ENCODE results near the gene KCTD10.

The KCTD10 gene

DNA sequence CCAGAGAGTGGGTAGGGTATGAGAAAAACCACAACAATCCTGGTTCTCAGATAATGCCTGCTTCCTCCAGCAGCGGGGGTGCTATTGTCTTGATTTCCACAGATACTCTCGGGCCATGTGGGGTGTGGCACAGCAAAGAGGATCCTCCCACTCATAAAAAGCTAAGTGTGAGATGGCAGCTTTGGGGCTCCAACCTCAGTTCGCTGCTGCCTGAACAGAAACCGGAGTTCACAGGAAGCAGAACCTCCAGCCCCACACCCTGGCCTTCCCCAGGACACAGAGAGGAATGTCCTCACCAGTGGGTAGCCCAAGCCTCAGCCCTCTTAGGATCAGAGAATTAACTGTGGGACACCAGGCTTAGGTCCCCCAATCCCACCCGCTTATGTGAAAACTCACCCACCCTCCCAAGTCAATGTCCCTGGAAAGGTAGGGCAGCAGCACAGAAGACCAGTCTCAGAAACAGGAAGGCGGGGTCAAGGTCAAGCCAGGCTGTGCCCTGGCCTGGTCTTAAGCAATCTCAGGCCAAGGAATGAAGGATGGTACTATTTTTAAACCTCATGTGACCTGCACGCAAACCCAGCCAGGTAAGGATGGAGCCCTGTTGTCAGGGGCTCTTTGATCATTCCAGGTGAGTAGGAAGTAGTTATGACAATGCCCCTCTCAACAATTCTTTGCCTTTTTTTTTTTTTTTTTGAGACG is 9.0 kb downstream of the KCTD10 start:
- no peaks in the 10 kb centered on the region for H3K36me3 Mint-ChIP-seq
- H3K4me1 Mint-ChIP-seq (ENCODE audit: low read depth) = peaks cover 44% of the 10 kb centered on the region
- H3K27ac Mint-ChIP-seq = no peak overlapping the region
- H3K4me3 Mint-ChIP-seq = no peak overlapping the region
- no peaks in the 10 kb centered on the region for H3K9me3 Mint-ChIP-seq (ENCODE audit: low read depth)
- H3K27me3 Mint-ChIP-seq = no peaks in the 10 kb centered on the region

DNA sequence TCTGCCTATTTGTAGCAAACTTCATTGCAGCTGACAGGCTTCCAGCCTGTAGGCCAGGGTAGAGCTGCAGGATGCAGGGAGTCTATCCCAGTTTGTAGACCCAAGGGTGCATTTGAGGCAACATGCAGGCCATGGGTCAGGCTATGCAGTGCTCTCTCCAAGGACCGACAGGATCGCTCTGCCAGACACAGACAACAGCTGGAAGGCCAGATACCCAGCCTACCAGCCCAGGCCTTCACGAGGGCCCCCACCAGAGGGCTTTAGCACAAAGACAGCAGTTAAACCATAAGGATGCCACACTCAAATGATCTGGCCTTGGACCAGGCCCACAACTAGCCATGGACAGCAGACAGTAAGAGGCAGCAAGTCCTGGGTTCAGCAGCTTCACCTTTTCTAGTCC is 10.3 kb downstream of the KCTD10 start:
- Mint-ChIP-seq H3K9me3 (ENCODE audit: low read depth) (no peaks in the 10 kb centered on the region), H3K27me3 (no peaks in the 10 kb centered on the region), H3K4me1 (ENCODE audit: low read depth) (peaks cover 52% of the 10 kb centered on the region), H3K36me3 (no peaks in the 10 kb centered on the region), H3K27ac (no peak overlapping the region), H3K4me3 (no peak overlapping the region)

DNA sequence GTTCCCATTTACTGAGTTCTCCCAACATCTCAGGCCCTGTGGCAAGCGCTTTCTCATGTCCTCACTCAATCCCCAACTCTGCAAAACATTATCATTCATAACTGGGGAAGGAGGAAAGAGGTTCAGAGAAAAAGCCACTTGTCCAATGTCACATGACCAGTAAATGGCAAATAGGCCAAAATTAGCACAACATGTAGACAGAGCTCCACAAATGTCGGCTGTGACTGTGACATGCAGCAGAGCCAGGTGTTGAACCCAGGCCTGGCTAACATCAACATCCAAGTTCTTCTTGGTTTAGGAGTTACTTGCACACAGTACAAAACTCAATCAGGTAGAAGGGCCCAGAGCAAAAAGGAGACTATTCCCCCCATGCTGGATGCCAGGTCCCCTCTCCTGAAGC is 10.8 kb downstream of the KCTD10 start:
- Mint-ChIP-seq H3K4me3 (no peak overlapping the region), H3K9me3 (ENCODE audit: low read depth) (no peaks in the 10 kb centered on the region), H3K4me1 (ENCODE audit: low read depth) (peaks cover 54% of the 10 kb centered on the region), H3K27ac (no peak overlapping the region), H3K27me3 (no peaks in the 10 kb centered on the region), H3K36me3 (no peaks in the 10 kb centered on the region)

DNA sequence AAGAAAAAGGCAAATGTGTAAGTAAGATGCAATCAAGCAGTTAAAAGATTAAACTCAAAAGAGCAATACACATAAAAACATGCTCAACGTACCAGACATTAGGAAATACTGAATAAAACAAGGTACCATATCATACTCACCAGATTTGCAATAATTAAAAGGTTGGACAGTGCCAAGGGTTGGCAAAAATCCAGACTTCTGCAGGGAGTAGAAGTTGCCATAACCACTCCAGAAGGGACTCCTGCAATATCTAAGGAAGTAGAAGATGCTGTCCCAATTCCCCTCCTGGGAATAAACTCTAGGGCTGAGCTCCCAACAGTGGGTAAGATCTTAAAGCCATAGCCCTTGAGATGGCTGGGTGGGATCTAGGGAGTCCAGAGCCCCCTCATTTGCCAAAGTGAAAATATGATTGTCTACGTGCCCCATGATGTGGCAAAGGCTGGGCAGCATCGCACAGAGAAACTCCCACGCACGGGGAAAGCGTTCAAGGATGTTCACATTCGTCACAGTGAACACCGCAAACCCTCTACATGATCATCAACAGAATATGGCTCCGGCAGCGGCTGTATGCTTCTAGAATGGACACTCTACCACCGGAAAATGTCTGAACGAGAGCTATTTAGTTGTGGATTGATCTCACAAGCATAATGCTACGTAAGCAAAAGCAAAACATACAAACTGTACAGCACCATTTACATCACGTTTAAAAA is 12.3 kb downstream of the KCTD10 start:
- Mint-ChIP-seq H3K36me3 (no peaks in the 10 kb centered on the region), H3K27me3 (no peaks in the 10 kb centered on the region), H3K9me3 (ENCODE audit: low read depth) (no peaks in the 10 kb centered on the region), H3K27ac (peak overlapping the region; percentile 56), H3K4me1 (ENCODE audit: low read depth) (peaks cover 43% of the 10 kb centered on the region), H3K4me3 (no peak overlapping the region)

DNA sequence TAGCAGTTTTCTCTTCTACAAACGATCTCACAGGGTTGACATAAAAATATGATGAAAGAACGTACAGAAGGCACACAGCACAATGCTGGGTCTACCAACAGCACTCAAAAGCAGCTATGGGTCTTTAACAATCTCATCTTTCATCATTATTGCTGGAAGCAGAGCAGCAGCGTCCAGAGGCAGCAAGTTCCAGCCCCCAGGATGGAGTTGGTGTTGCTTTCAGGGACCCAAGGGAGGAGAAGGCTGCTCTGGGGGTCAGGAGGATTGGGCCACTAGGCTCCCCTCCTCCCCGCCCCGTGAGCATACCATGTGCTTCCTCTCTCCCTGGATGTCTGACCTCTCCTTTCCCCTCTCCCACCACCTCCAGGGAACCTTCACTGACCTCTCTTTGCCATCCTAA is 13.3 kb downstream of the KCTD10 start:
- Mint-ChIP-seq H3K27ac (no peak overlapping the region), H3K4me1 (ENCODE audit: low read depth) (peaks cover 46% of the 10 kb centered on the region), H3K4me3 (peak overlapping the region; percentile 0), H3K27me3 (no peaks in the 10 kb centered on the region), H3K36me3 (no peaks in the 10 kb centered on the region), H3K9me3 (ENCODE audit: low read depth) (no peaks in the 10 kb centered on the region)

DNA sequence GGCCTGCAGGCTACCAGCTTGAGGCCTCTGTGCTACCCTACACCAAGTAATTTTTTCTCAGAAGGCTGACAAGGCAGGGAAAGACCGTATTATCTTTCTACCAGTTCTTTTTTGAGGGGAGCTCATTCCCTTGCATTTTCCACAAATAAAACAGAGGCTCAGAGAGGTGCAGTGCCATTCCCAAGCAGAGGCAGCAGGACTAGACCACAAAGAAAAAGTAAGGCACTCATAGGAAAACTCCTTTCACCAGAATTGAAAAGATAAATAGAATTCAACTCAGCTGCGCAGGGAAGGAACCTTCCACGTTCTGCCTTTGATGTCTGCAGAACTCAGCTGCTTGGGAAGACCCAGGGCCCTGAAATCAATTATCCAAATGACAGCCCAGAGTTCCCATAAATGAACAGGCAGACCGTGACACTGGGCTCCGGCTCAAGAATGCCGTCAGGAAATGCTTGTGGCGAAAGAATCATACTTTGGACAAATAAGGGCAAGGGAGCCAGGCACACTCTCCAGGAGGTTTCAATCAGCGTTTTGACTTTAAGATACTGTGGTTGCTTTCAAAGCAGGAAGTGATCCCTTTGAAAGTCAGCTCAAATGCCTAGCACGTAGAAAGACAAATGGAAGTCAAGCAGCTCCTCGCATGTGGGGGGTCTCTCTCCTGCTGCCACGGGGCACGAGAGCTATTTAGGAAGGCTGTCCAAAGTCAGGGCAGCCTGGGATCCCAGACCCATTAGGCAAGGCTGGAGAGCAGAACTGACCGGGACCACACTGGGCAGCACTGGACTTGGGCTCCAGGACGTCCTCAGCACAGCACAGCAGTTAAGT is 14.0 kb downstream of the KCTD10 start:
- H3K27me3 Mint-ChIP-seq = no peaks in the 10 kb centered on the region
- no peaks in the 10 kb centered on the region for H3K36me3 Mint-ChIP-seq
- no peaks in the 10 kb centered on the region for H3K9me3 Mint-ChIP-seq (ENCODE audit: low read depth)
- peak overlapping the region; percentile 38 for H3K27ac Mint-ChIP-seq
- peak overlapping the region; percentile 46 for H3K4me3 Mint-ChIP-seq
- H3K4me1 Mint-ChIP-seq (ENCODE audit: low read depth) = peaks cover 46% of the 10 kb centered on the region

DNA sequence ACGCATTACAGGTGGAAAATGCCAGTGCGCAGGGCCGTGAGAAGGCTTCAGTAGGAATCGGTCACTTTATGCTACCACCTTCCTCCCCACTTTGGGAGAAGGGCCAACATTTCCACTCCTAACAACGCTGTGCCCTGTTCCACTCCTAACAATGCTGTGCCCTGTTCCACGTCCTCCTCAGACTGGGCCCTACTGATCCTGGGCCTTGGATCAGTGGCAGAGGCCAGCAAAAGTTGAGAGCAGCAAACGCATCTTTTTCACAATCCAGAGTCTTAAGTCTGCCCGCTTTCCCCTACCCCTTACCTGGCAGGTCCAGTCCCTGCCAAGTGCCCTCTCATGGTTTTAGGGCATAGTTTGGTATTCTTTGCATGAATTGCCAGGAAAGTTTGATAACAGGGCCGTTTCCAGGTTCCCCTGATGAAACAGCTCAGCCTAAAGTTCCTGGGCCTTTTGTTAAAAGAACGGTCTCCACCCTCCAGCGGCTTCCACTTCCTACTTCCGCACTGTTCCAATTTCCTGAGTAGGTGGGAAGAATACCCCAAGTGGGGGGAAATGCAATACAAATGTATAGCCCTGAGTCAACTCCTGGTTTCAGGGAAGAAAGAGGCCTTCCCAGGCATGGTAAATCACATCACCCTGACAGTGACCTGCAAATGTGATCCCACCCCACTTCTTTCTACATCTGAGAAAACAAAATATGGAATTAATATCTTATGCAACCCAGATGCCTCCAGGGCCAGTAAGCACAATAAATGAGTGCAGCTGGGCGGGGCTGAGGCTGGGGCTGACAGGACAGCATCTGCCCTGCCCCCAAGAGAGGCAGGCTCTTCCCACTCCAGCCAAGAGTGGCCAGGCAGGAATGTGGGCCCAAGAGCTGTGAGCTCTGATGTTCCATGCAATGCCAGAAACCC is 15.0 kb downstream of the KCTD10 start:
- Mint-ChIP-seq H3K27ac (no peak overlapping the region), H3K36me3 (peaks cover 5% of the 10 kb centered on the region), H3K27me3 (no peaks in the 10 kb centered on the region), H3K9me3 (ENCODE audit: low read depth) (no peaks in the 10 kb centered on the region), H3K4me3 (no peak overlapping the region), H3K4me1 (ENCODE audit: low read depth) (peaks cover 45% of the 10 kb centered on the region)

DNA sequence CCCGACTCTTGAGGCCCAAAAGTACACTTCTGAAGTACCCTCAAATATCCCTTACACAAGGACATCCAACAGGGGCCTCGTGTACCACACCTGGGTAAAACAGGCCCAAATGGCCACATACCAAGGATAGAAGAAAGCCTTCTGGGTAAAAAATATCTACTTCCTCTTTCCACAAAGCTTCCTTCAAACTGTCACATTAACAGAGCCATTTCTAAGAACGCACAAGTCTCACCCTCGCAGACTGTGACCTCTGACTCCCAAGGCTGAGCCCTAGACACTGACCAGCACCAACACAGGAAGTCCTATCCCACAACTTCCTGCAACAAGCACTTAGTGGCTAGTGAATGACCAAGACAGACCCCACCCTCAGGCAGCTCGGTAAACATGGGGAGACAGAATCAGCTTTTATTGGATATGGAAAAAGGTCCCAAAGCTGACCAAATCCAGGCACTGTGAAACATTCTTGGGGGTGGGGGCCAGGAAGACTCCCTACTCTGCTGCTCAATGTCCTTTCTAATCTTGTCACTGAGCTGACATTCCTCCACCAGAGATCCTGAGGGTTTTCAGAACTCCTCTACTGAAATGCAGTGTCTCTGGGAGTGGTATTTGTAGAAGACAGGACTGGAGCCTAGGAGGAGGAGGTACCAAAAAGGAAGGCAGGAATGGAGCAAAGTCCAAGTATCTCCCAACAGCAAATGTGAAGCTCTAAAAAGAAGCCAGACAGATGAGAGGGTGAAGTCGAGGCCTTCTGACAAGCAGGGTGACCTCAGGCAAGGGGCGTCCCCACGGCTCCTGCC is 15.9 kb downstream of the KCTD10 start:
- Mint-ChIP-seq H3K9me3 (ENCODE audit: low read depth) (no peaks in the 10 kb centered on the region), H3K4me1 (ENCODE audit: low read depth) (peaks cover 45% of the 10 kb centered on the region), H3K27me3 (no peaks in the 10 kb centered on the region), H3K27ac (no peak overlapping the region), H3K36me3 (peaks cover 8% of the 10 kb centered on the region), H3K4me3 (no peak overlapping the region)

DNA sequence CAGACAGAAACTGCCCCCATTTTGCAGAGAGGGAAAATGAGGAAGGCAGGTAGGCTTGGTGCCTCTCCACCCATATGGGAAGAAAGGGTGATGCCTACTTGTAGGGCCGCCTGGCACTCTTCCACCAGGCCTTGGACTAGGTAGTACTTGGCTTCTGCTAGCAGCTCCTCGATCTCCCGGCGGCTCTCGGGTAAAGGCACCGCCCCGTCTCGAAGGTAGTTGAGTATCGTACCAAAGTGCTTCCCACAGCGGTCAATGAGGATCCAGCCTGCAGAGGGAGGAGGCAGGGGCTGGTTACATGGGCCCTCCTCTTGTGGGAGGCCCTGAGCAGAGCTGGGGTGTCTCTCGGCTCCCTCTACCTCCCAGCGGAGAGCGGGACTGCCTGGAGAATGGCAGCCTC is 16.6 kb downstream of the KCTD10 start:
- Mint-ChIP-seq H3K4me3 (no peak overlapping the region), H3K4me1 (ENCODE audit: low read depth) (peaks cover 41% of the 10 kb centered on the region), H3K9me3 (ENCODE audit: low read depth) (no peaks in the 10 kb centered on the region), H3K27ac (no peak overlapping the region), H3K27me3 (no peaks in the 10 kb centered on the region), H3K36me3 (peaks cover 8% of the 10 kb centered on the region)

DNA sequence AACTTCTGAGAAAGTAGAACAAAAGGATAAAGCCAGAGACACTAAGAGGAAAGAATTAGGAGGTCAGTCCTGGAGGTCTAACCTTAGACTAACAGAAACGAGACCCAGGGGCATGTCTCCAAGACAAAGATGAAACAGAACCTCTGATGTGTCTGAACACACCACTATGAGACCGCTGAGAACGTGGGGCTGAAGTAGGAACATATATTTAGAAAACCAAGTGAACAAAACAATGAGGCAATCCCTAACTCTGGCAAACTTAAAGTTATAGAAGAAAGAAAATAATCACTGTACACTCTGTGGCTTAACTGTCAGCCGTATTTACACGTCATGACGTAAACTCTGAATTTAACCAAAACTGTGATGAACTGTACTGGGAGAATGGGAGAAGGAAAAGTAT is 17.9 kb downstream of the KCTD10 start:
- Mint-ChIP-seq H3K36me3 (peaks cover 8% of the 10 kb centered on the region), H3K27ac (no peak overlapping the region), H3K4me1 (ENCODE audit: low read depth) (peaks cover 30% of the 10 kb centered on the region), H3K27me3 (no peaks in the 10 kb centered on the region), H3K9me3 (ENCODE audit: low read depth) (no peaks in the 10 kb centered on the region), H3K4me3 (no peak overlapping the region)

DNA sequence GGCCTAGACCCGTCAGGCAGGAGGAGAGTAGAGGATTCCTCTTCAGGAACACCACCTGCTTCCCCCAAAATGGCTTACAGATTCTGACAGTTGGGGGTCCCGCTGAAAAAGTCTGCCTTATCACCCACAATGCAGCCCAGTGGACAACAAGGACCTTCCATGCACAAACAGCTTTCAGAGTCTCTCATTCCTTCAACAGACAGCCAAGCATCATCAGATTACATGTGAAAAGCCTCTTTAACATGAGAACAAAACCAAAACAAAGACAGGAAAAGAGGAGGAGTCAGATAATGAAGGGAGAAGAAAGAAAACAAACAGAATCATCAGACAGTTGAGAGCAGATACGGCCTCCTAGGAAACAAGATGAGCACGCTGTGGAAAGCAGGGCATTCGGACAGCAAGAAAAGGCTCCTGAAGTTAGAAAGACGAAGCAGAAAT is 18.3 kb downstream of the KCTD10 start:
- peaks cover 12% of the 10 kb centered on the region for H3K36me3 Mint-ChIP-seq
- no peaks in the 10 kb centered on the region for H3K27me3 Mint-ChIP-seq
- peaks cover 25% of the 10 kb centered on the region for H3K4me1 Mint-ChIP-seq (ENCODE audit: low read depth)
- no peak overlapping the region for H3K4me3 Mint-ChIP-seq
- H3K9me3 Mint-ChIP-seq (ENCODE audit: low read depth) = no peaks in the 10 kb centered on the region
- H3K27ac Mint-ChIP-seq = no peak overlapping the region

DNA sequence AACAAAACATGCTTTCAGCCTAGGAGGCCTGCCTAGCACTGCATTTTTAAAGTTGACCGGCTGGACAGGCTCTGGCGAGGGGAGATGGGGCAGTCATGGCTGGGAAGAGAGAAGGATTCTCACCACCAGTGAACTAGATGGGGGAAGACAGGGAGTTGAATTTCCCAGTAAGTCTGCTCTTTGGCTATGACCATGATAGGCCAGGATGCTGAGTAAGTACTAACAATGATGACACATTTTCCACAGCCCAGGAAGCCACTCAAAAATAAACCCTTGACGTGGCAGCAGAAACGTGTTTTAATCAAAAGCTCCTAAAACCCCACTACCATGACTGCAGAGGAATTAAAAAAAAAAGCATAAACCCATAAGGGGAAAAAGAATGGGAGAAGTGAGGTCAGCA is 19.0 kb downstream of the KCTD10 start:
- Mint-ChIP-seq H3K27me3 (no peaks in the 10 kb centered on the region), H3K27ac (no peak overlapping the region), H3K4me3 (no peak overlapping the region), H3K9me3 (ENCODE audit: low read depth) (no peaks in the 10 kb centered on the region), H3K36me3 (peaks cover 12% of the 10 kb centered on the region), H3K4me1 (ENCODE audit: low read depth) (peaks cover 18% of the 10 kb centered on the region)

DNA sequence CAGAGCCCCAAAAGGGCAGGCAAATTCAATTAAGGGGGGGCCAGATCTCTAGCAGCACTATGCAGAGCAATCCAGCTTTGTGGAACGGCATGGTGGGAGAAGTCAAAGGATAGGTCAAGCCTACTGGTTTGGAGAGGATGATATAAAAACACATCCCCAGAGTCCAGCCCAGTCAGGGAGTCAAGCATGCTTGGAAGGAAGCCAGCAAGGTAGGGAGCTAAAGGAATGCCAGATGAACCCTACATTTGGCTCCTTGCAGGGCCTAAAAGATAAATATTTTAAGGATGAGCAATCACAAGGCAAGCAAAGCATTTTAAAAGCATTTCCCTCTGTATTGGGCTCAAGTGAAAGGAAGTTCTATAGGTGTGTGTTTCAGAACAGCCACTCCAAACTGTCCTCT is 21.4 kb downstream of the KCTD10 start:
- Mint-ChIP-seq H3K4me1 (ENCODE audit: low read depth) (peaks cover 7% of the 10 kb centered on the region), H3K4me3 (no peak overlapping the region)

DNA sequence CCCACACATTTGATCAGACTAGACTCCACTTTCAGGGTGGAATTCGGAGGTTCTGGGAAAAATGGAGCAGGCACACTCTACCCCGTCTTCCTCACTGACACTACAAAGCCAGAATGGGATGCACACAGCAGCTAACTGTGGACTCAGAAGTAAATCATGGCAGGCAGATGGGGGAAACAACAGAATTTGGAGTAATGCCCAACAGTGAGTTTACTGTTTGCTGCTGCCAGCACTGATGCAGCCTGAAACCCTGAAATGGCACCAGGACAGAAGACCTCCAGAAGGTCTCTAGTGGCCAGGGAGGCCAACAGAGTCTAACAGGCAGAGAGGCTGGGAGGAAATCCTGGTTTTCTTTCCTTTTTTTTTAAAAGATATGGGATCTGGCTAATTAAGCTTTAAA is 24.6 kb downstream of the KCTD10 start:
- Mint-ChIP-seq H3K36me3 (peaks cover 13% of the 10 kb centered on the region), H3K4me1 (ENCODE audit: low read depth) (no peaks in the 10 kb centered on the region), H3K9me3 (ENCODE audit: low read depth) (no peaks in the 10 kb centered on the region), H3K4me3 (no peak overlapping the region), H3K27ac (no peak overlapping the region), H3K27me3 (no peaks in the 10 kb centered on the region)

More for the DNA sequence above, 21.4 kb downstream of the KCTD10 start:
- Mint-ChIP-seq H3K9me3 (ENCODE audit: low read depth) (no peaks in the 10 kb centered on the region), H3K27ac (no peak overlapping the region), H3K27me3 (no peaks in the 10 kb centered on the region), H3K36me3 (peaks cover 14% of the 10 kb centered on the region)
